GM19238 (cell line): ENCODE measurements around the gene ZNF136.

Experiments used
- DNase-seq: peaks from one replicate; pipeline ENCODE4 v3.0.0; 2011; ENCODE audit warnings: low spot score; ENCODE audit not compliant: insufficient read length

Gene ZNF136

DNA sequence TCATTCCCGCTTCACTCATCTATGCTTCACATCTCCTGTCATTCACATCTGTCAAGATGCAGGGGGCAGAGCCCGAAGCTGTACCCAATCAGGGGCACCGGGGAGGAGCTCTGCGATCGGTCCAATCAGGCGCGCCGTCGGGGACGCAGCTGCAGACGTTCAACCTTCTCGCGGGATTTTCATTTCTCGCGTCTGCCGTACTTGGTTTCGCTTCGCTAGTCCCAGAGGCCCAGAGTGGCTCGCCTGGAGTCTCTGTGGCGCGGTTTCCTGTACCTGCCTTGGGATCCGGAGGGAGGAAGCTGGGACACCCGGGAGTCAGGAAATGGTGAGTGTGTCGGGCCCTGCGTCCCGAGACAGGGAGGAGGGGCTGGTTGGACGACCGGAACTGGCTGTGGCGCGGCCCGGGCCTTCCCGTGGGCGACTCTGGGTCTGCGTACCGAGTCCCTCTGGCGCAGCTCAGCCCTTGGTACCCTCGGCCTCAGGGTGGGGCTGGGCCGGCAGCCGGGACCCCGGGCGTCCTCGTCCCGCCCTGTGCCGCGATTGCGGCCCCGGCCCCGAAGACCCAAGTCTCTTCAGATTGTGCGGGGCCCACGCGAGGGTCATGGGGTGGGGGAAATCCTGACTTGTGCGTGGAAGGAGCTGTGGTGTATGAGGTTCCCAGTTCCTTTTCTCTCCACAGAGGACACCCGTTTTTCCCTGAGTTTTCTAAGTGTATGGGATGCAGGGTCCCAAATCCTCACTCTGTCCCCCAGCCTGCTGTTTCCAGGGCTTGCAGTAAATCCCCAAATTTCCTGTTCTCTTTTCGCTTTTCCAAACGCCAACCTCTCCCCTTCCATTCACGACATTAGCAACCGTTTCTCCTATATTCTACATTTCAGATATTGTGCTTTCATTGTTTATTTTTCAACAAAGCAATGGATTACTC, at the start of gene ZNF136:
ZNF136 (plus strand) TSS at position 215 of the 925 bp plus-strand sequence; CDS start at position 323, 108 bp downstream.
- DNase-seq, result peak; percentile 97

- DNase-seq, result no peak
Observed at GRCh38 chr19:12113121-12113520, 49.8 kb upstream of the ZNF136 start.

DNA sequence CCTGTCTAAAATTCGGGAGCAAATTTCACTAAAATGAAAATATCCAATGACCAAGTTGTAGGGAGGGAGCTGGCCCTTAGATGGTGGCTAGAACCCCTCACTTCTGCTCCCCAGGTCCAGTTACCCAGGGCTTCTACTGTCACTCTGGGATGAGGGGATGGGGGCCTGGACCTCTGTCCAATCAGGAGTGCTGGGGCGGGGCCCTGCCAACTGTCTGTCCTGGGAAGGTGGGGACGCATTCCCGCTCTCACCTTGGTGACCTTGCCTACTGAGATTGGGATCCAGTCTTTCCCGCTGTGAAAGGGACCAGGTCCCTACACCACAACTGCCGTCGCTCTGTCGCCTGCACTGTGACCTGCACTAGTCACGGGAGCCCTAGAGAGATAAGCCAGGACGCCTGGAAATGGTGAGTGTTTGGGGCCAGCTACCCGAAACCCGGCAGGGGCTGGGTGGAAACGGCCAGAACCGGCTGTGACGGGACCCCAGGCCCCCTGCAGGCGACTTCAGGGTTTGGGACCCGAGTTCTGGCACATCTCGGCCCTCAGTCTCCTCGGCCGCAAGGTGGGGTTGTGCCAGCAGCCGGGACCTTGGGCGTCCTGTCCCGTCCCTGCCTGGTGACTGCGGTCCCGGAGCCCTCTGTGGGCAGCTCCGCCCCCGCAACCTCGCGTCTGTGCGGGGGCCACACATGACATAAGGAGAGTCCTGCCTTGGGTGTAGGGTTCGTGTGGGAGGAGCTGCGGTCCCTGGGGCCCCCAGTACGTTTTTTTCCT, 45.5 kb upstream of the ZNF136 start:
- DNase-seq, result no peak

- DNase-seq, result no peak
Observed at GRCh38 chr19:12126707-12127106, 36.2 kb upstream of the ZNF136 start.

DNA sequence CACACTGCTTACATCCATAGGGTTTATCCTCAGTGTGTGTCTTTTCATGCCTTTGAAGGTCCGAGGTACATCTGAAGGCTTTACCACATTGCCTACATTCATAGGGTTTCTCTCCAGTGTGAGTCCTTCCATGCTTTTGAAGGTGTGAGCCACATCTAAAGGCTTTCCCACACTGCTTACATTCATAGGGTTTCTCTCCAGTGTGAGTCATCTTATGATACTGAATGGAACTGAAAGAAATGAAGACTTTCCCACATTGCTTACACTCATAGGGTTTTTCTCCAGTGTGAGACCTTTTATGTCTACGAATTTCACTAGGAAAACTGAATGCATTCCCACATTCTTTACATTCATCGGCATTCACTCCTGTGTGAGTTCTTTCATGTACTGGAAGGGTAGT, 29.8 kb upstream of the ZNF136 start:
- no peak for DNase-seq

DNA sequence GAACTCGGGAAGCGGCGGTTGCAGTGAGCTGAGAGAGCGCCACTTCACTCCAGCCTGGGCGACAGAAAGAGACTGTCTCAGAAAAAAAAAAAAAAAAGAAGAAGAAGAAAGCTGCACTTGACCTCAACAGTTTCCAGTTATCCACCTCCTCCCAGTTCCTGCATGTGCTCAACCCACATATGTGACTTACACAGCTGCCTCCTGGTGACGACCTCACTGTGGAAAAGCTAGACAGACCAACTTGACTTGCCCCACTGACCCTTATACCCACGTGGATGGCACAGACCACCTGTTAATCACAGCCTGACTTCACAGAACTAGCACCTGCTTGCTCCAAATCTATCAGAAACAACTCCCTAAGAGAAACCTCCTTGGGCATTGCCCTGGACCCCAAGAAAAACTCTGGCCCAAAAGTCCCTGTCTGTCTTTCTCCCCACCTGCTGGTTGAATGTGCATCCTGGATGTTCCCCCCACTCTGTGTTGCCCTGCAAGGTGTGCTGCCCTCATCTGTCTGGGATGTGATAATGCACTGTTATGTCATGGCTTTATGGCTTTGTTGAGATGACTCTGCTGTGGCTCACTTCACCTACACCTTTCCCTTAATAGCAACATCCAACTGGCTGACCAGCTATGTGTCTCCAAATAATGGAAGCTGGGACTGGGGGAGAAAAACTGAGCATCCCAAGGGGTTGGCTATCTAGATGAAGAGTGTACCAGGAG, 25.5 kb upstream of the ZNF136 start:
- no peak for DNase-seq

GRCh38 chr19:12139269-12139668, 23.6 kb upstream of the ZNF136 start:
- no peak for DNase-seq

- DNase-seq, result peak; percentile 88
Observed at GRCh38 chr19:12139885-12140544, 22.9 kb upstream of the ZNF136 start, which contains the start of gene ZNF20. ZNF20 (minus strand) TSS chr19:12140350; CDS start chr19:12140182, 168 bp downstream.

GRCh38 chr19:12140545-12141404, 22.1 kb upstream of the ZNF136 start:
- peak; percentile 60 for DNase-seq

DNA sequence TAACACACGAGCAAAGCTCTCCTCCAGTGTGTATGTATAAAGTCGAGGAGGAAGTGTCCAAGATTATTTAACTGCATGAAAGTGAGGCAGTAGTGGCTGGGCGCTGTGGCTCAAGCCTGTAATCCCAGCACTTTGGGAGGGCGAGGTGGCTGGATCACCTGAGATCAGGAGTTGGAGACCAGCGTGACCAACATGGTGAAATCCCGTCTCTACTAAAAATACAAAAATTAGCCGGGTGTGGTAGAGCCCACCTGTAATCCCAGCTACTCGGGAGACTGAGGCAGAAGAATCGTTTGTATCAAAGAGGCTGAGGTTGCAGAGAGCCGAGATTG, 21.5 kb upstream of the ZNF136 start:
- DNase-seq, result no peak

GRCh38 chr19:12145348-12145747, 17.5 kb upstream of the ZNF136 start:
- DNase-seq, result no peak

DNA sequence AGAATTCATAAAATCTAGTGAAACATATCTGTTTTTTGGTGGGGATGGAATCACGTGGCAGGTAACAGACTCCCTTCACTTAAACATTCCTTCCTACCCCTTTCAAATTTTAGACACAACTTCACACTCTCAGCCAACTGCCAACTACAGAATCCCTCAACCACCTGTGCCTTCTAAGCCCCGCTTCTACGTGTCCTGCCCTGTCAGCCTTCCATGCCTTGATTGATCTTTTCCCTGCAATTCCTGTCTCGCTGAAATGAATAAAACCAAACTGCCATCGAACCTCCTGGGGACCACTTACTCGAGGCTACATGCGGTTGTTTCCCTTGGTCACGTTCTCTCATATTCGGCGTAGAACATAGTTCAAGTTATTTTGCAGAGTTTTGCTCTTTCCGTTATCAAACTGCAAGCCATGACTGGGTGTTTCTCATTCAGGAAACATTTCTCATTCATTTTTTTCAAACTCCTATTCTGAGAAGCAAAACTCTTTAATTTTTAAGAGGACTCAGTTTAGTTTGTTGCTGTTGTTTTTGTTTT, 7.5 kb upstream of the ZNF136 start:
- DNase-seq, result no peak

DNA sequence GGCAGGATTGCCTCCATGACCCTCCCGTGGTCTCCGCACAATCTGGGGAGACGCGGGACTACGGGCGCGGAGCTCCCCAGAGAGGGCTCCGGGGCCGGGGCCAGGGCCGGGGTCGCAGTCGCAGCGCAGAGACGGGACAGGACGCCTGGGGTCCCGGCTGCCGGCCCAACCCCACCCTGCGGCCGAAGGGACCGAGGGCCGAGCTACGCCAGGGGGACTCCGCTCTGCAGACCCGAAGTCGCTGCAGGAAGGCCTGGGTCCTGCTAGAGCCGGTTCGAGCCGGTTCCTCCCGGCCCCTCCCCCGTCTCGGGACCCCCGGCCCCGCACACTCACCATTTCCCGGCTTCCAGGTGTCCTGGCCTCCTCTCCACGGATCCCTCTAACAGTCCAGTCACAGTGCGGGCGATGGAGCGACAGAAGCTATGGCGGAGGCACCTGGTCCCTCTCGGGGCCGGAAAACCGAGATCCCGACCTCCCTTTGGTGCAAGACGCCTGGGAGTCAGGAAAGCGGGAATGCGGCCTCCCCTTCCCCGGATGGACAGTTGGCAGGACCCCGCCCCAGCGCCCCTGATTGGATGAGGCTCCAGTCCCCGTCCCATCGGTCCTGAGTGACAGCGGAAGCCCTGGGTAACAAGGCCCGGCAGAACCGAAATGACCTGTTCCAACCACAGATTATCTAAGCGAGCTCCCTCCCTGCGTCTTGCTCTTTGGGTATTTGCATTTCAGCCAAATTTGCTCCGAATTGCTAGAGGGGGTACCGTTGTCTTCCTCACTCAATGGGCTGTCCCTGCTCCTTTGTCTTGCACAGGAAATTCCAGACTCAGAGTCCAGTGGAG, 6.5 kb upstream of the ZNF136 start, which contains the start of gene ZNF625:
ZNF625 (minus strand) TSS at position 512 of the 836 bp plus-strand sequence; CDS start at position 336, 176 bp downstream.
- peak; percentile 68 for DNase-seq

GRCh38 chr19:12159773-12160414, 3.0 kb upstream of the ZNF136 start:
- DNase-seq, result no peak

DNA sequence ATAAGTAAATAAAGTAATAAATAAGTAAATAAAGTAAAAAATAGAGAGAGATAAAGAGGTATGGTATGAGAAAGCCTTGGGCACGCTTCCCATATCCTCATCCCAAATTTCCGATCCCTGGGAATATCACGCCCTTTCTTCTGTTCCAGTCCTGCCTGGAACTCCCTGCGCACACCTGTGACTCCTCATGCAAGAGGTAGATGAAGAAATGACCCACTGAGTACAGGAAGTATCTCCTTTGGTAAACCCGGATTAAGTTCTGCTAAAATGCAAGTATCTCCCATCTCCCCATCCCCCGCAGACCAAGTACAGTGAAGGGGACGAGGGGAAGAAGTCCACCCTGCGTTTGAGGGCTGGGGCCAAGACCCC, 399 bp upstream of the ZNF136 start:
- DNase-seq, result no peak

- no peak for DNase-seq
Observed at GRCh38 chr19:12163826-12164225, 930 bp downstream of the ZNF136 start.

DNA sequence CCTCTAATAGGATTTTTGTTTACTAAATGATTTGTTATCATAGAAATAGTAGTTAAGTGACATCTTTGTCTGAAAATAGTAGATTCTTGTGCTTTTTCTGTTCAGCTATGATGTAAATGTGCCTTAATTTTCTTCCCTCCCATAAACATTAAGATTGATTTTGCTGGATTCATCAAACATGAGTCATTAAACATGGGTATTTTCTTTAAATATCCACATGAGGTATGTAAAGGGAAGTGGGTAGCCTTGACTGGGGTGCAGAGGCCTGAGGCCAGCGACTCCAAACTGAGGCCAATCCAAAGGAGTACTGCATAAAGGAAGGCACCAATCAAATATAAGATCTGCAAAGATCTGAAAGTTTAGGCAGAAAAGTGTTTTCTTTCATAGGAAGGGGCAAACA, 3.7 kb downstream of the ZNF136 start:
- DNase-seq, result no peak

DNA sequence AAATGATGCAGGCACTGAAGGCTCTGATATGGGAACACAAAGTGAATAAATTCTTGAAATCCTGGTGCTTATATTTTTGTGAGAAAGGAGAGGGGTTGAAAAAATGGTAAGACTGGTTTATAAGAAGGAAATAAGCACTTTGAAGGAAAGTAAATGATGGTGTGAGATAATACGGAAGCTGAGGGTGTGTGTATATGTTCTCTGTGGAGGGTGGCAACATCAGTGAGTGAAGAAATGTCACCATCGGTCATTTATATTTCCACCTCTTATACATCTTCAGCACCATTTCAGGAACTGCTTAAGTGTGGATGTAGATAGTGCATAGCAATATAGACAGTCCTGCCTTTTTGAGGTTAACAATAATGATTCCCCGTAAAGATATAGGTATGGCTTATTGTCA, 17.5 kb downstream of the ZNF136 start:
- DNase-seq, result no peak

- no peak for DNase-seq
Observed at GRCh38 chr19:12187625-12188024, 24.7 kb downstream of the ZNF136 start.
